ENCODE measurements around the gene LDAF1.

Gene LDAF1

DNA sequence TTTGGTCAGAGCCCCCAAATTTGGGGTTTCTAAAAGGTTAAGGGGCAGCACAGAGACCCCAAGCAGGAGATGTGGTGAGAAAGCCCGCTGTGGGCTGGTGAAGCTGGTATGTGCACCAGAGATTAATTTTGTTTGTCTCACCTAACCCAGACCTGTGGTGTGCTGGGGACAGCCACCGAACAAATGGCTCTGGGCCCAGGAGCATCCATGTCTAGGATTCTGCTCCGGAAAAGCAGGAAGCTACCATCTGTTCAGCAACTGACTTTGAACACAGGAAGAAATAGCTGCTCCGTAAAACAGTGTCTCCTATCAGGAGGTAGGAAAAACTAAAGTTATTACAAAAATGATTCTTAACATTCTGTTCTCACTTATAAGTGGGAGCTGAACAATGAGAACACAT is 55.6 kb downstream of the LDAF1 start:
- no peak overlapping the region for H3K4me3 ChIP-seq (ENCODE audit: low read length)
- TF ChIP-seq, protein P1, sequence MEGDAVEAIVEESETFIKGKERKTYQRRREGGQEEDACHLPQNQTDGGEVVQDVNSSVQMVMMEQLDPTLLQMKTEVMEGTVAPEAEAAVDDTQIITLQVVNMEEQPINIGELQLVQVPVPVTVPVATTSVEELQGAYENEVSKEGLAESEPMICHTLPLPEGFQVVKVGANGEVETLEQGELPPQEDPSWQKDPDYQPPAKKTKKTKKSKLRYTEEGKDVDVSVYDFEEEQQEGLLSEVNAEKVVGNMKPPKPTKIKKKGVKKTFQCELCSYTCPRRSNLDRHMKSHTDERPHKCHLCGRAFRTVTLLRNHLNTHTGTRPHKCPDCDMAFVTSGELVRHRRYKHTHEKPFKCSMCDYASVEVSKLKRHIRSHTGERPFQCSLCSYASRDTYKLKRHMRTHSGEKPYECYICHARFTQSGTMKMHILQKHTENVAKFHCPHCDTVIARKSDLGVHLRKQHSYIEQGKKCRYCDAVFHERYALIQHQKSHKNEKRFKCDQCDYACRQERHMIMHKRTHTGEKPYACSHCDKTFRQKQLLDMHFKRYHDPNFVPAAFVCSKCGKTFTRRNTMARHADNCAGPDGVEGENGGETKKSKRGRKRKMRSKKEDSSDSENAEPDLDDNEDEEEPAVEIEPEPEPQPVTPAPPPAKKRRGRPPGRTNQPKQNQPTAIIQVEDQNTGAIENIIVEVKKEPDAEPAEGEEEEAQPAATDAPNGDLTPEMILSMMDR (conservative IDR thresholded peaks at IDR 0.05; ENCODE audit: low read depth, low read length) = no peak
- no peak for DNase-seq (ENCODE audit: low read depth)

DNA sequence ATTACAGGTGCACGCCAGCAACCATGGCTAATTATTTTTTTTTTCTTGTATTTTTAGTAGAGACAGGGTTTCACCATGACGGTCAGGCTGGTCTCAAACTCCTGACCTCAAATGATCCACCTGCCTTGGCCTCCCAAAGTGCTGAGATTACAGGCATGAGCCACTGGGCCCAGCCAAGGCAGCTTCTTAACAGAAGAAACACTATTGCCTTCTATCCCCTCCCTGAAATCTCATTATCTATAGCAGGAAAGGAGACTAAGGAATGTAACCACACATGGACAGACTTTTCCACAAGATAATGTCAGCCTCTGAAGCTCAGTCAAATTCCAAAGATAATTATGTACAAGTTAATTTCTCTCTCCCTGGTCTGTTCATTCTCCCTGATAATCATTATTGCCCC is 58.6 kb downstream of the LDAF1 start:
- no peak overlapping the region for H3K4me3 ChIP-seq (ENCODE audit: low read length)
- no peak for DNase-seq (ENCODE audit: low read depth)
- TF ChIP-seq, protein P1 (conservative IDR thresholded peaks at IDR 0.05; ENCODE audit: low read depth, low read length) = no peak

DNA sequence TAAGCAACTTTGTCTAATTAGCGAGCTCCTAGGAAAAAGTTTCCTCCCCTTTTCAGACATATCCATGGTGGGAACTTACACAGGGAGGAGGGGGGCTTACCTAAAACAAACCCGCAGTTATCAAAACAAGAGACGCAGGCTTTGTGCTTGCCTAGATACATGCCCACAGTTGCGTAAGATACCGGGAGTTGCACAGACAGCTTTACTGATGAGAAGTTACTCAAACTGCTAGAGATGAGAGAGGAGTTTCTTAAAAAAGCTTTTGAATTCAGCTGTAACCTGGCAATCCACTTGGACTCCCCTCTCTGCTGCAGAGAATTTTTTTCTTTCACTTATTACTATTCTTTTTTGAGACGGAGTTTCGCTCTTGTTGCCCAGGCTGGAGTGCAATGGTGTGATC is 59.7 kb downstream of the LDAF1 start:
- TF ChIP-seq, protein P1 (conservative IDR thresholded peaks at IDR 0.05; ENCODE audit: low read depth, low read length) = no peak
- DNase-seq (ENCODE audit: low read depth) = no peak
- H3K4me3 ChIP-seq (ENCODE audit: low read length) = no peak overlapping the region

DNA sequence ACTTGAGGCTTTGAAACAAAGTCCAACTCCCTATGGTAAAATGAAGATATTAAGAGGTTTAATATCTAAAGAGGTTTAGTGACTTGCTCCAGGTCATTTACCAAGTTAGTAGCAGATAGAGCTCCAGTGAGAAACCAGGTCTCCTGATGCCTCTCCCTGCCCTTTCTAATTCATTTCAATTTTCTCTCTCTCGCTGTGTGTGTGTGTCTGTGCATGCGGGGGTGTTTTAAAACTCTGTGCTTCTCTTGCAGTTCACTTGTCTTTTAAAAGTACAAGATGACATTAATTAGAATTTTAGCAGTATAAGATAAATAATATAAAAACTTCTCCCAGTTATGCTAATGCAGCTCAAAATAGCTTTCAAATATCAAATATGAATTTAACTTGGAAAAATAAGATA is 61.1 kb downstream of the LDAF1 start:
- TF ChIP-seq, protein P1 (conservative IDR thresholded peaks at IDR 0.05; ENCODE audit: low read depth, low read length) = no peak
- DNase-seq (ENCODE audit: low read depth) = no peak
- H3K4me3 ChIP-seq (ENCODE audit: low read length) = no peak overlapping the region

DNA sequence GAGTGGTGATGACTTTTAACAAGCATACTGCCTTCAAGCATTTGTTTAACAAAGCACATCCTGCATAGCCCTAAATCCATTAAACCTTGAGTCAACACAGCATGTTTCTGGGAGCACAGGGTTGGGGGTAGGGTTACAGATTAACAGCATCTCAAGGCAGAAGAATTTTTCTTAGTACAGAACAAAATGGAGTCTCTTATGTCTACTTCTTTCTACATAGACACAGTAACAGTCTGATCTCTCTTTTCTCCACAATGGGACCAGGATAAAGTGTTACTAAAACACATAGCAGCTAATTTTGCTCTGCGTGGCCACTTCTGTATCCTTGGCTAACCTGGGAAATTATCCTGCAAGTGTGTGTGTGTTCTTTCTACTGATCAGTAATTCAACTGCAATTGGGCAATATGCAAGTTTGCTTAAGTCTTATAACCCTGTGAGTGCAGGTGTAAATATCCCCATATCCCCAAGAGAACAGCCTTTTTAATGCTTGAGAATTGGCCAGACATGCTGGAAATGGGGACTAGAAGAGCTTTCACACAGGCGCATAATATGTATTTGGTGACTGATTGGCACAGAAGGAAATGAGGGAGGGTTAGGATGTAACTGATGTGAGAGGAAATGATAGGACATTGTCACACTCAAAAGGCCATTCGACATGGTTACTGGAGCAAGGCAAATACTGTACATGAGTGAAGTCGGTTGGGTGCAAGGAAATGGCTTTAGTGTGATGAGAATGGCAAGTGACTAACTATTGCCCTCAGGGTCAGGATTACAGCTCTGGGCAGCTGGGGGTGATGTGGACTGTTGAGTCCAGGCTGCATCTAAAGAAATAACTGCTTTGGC is 64.2 kb downstream of the LDAF1 start:
- DNase-seq (ENCODE audit: low read depth) = no peak
- TF ChIP-seq, protein P1 (conservative IDR thresholded peaks at IDR 0.05; ENCODE audit: low read depth, low read length) = no peak
- H3K4me3 ChIP-seq (ENCODE audit: low read length) = no peak overlapping the region

DNA sequence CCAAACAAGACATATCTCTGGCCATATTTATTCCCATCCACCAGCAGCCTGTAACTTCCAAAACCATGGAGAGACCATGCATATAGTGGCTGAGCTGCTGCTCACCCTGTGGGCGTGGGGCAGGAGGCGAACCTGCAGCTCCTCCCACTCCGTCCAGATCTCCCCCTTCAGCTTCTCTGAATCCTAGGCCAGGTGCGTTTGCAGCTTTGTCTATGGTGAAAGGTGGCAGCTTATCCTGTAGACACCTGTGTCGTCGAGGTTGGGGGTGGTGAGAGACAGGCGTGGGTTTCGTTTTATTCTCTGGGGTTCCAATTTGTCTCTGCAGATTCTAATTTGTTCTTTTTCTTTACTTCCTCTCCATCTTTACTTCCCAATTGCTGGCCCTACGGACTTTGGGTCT is 65.3 kb downstream of the LDAF1 start:
- no peak overlapping the region for H3K4me3 ChIP-seq (ENCODE audit: low read length)
- DNase-seq (ENCODE audit: low read depth) = no peak
- TF ChIP-seq, protein P1 (conservative IDR thresholded peaks at IDR 0.05; ENCODE audit: low read depth, low read length) = no peak

DNA sequence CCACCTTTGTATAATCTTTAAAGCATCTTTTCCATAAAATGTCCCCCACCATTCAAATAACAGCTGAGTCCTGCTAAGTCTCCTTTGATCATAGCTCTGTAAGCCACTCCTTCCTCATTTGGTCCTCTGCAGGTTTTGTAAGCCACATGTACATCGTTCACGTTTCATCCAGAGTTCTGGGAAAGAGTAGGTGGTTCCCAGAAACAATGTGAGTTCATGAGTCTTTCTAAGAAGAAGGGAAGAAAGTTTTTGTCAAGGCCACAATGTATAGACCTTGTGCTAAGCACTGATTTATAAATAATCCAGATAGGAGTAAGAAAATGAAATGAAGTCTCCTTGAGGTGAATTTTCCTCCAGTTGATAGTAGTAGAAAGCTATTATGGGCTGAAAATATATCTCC is 66.3 kb downstream of the LDAF1 start:
- H3K4me3 ChIP-seq (ENCODE audit: low read length) = no peak overlapping the region
- TF ChIP-seq, protein P1 (conservative IDR thresholded peaks at IDR 0.05; ENCODE audit: low read depth, low read length) = no peak
- no peak for DNase-seq (ENCODE audit: low read depth)
